Activated T-cell treated with anti-CD3 and anti-CD28 coated beads for 48 hours (primary cell): ENCODE data around the gene FFAR1.
A peak's percentile ranks its signal among the peaks of the same experiment; 100 is the strongest.
"Not testable (repeated sequence)": the region's sequence is repeated elsewhere in the genome, so short reads cannot be mapped to it uniquely, and the experiment has no call there.

Experiments used
- DNase-seq: peaks from one replicate; pipeline ENCODE4 v3.0.0-alpha.2; 2020; ENCODE audit warnings: low read depth

The FFAR1 gene

DNA sequence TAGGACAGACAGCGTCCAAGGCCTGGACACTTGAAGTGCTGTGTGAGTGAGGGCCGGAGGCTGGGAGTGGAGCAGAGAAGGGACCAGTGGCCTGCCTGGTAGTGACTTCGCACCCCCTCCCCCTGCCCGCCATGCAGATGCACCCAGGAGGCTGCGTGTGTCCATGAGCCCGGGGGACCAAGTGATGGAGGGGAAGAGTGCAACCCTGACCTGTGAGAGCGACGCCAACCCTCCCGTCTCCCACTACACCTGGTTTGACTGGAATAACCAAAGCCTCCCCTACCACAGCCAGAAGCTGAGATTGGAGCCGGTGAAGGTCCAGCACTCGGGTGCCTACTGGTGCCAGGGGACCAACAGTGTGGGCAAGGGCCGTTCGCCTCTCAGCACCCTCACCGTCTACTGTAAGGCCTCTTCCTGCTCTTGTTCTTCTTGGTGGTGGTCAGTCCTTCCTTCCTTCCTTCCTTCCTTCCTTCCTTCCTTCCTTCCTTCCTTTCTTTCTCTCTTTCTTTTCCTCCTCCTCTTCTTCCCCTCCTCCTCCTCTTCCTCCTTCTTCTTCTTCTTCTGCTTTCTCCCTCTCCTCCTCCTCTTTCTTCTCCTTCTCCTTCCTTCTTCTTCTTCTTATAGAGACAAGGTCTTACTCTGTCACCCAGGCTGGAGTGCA is 6.0 kb upstream of the FFAR1 start:
- no peak for DNase-seq

DNA sequence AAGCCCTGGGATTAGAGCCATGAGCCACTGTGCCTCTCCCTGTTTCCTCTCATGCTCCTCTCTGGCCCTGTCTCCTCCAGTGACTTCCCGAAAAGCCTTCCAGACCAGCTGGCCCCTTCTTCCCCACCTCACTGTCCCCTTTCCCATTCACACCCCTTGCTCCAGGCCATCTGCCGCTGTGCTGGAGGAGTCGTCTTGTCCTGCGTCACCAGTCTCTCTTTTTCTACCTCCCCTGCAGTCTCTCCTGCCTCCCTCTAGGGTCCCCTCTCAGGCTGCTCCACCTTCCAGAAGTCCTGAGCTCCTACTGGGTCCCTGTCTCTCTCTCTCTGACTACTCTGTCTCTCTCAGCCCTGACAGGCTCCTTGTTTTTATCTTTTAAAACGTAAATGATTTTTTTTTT is 5.3 kb upstream of the FFAR1 start:
- no peak for DNase-seq

DNA sequence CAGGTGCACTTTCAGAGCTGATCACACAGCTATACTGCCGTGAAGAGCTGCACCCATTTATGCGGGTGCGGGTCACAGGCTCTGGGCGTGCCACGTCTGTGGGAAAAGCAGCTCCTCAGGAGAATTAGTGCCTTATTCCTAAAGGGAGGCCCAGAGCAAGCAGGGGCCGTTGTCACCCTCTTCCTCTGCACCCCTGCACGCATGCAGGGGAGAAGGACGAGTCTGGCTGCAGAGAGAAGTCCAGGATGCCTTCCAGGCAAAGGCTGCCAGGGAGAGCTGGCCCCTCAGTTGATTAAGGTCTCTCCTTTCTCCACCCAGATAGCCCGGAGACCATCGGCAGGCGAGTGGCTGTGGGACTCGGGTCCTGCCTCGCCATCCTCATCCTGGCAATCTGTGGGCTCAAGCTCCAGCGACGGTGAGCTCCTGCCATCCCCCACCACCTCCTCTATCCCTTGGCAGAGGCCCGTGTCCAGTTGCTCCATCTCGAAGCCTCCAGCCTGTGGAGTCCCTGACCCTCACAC is 3.1 kb upstream of the FFAR1 start:
- no peak for DNase-seq

DNA sequence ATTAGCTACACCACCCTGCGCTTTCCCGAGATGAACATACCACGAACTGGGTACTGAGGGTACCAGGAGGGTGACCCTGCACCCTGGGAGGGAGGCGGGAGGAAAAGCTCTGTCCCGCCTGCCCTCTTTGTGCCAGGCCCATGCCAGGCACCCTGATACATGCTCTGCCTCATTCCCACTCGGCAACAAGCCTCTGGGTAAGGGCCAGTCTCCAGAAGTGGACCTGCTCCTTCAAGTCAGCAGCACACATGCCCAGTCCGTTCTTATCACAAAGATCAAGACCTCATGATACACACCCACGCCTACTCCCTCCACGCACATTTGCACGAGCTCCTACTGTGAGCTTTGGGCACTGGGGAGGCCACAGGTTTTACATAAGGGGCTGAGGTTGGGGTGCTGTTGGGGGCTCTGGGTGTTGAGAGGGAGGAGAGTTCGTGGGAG is 2.0 kb upstream of the FFAR1 start:
- DNase-seq, result no peak

DNA sequence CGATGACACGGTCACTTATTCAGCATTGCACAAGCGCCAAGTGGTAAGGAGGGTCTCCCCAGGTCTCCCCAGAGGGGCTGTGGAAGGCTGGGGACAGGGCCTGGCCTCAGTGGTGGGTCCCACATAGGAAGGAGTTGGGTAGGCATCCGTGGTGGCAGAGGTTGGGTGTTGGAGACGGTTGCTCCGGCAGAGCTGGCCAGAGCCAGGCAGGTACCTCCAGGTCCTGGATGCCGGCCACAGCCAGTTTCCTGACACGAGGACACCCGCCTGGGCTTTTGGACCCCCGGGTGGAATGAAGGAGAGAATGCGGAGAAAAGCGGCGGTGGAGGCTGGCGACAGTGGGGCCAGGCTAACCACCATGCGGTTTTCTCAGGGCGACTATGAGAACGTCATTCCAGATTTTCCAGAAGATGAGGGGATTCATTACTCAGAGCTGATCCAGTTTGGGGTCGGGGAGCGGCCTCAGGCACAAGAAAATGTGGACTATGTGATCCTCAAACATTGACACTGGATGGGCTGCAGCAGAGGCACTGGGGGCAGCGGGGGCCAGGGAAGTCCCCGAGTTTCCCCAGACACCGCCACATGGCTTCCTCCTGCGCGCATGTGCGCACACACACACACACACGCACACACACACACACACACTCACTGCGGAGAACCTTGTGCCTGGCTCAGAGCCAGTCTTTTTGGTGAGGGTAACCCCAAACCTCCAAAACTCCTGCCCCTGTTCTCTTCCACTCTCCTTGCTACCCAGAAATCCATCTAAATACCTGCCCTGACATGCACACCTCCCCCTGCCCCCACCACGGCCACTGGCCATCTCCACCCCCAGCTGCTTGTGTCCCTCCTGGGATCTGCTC is 1.3 kb upstream of the FFAR1 start:
- peak; percentile 72 for DNase-seq

DNA sequence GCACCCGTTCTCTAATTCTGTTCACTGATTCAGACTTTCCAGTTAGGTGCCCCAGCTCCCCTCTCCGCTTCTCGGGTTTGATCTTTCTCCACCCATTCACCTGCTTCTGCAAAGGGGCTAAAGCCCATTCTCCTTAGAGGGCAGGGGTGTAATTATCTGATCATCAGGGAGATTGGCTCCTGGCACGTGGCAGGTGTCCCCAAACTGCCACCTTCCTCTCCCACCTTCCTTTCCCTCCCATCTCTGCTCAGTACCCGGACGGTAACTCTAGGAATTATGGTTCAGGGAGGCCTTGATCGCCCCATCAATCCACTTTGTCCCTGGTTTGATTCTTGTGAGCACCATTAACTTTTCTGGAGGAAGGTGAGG is 212 bp downstream of the FFAR1 start:
- no peak for DNase-seq

DNA sequence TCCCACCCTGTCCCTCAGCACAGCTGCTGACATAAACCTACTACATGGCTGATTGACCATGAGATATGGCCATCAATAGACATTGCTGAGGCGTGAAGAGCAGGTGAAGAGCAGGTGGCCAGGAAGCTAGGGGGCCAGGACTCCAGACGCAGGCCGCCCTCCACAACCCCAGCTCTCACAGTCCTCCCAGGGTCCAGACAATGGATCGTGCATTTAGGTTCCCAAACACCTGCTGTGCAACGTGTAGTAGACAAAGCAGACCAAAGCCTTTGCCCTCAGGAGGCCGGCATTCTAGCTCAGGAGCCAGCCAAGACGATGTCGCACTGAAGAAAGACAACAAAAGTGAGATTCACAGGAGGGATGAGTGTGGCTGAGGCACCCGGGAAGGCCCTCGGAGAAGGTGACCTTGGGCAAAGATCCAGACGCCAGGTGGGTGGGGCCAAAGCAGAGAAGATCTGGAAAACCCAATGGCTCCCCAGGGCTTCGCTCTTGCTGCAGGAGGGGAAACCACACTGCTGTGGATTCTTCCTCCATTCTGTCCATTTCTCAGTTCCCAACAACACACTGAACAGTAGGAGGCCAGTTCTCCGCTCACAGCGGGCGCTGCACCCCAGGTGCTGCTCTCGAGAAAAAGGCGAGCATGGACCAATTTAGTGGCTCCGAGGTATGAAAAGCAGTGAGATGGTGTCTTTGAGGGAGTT is 1.4 kb downstream of the FFAR1 start:
- no peak for DNase-seq

DNA sequence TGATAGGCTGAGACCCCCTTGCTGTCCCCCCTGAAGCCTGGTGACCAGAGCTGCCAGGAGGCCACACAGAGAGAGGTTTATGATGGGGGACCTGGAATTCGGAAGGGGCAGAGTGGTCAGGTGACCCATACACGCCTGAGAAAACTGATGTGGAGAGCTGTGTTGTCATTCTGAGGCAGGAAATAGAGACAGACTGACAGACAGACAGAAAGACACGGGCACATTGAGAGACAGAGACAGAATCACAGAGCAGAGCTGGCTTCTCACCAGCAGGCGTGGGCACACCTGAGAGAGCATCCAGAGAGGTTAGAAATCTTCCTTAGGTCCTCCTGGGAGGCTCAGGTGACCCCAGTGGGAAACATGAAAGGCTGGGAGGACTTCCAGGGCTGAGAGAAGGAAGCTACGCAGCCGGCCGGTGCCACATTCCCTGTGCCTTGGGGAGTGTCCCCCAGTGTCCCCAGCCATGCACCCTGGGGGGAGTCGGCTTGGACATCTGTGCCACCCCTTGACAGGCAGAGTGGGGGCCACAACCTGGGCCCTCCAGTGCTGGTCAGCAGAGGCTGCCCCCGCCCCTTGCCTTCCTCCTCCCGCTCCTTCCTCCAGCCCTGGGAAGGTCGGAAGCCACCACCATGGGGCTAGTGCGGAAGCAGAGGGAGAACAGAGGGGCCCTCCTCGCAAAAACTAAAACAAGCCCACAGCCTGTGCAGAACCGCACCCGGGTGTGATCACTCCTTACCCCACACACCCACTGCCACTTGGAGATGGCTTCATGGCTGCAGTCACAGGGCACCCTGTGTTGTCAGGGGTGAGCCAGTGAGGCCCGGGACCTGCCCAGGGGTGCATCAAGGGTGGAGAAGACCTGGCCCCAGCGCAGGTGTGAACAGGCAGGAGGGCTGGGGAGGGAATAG is 2.2 kb downstream of the FFAR1 start:
- DNase-seq, result no peak

DNA sequence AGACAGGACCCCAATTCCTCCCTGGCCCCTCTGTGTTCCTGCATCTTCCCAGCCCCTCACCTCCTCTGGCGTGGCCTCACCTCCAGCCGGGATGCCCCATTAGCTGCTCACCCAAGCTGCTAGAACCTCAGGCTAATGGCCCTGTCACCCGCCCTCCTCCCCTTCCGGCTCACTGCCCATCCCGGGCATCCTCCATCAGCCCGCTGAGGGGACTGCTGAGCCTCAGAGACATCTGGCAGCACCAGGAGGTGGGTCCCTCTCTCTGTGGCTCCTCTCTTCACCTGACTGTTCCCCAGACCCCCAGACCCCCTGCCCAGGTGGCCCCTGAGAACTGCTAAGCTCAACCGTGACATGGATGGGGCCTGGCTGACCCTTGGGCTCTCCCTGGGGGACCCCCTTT is 2.9 kb downstream of the FFAR1 start:
- DNase-seq, result no peak

DNA sequence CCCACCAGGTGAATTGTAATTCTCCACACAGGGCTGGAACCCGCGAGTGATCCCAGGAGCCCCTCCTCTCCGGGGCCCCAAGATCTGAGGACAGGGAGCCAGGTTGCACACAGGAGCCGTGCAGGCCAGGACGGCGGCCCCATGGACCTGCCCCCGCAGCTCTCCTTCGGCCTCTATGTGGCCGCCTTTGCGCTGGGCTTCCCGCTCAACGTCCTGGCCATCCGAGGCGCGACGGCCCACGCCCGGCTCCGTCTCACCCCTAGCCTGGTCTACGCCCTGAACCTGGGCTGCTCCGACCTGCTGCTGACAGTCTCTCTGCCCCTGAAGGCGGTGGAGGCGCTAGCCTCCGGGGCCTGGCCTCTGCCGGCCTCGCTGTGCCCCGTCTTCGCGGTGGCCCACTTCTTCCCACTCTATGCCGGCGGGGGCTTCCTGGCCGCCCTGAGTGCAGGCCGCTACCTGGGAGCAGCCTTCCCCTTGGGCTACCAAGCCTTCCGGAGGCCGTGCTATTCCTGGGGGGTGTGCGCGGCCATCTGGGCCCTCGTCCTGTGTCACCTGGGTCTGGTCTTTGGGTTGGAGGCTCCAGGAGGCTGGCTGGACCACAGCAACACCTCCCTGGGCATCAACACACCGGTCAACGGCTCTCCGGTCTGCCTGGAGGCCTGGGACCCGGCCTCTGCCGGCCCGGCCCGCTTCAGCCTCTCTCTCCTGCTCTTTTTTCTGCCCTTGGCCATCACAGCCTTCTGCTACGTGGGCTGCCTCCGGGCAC is 3.9 kb downstream of the FFAR1 start:
- DNase-seq, result no peak

DNA sequence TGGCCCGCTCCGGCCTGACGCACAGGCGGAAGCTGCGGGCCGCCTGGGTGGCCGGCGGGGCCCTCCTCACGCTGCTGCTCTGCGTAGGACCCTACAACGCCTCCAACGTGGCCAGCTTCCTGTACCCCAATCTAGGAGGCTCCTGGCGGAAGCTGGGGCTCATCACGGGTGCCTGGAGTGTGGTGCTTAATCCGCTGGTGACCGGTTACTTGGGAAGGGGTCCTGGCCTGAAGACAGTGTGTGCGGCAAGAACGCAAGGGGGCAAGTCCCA is 4.4 kb downstream of the FFAR1 start:
- no peak for DNase-seq

DNA sequence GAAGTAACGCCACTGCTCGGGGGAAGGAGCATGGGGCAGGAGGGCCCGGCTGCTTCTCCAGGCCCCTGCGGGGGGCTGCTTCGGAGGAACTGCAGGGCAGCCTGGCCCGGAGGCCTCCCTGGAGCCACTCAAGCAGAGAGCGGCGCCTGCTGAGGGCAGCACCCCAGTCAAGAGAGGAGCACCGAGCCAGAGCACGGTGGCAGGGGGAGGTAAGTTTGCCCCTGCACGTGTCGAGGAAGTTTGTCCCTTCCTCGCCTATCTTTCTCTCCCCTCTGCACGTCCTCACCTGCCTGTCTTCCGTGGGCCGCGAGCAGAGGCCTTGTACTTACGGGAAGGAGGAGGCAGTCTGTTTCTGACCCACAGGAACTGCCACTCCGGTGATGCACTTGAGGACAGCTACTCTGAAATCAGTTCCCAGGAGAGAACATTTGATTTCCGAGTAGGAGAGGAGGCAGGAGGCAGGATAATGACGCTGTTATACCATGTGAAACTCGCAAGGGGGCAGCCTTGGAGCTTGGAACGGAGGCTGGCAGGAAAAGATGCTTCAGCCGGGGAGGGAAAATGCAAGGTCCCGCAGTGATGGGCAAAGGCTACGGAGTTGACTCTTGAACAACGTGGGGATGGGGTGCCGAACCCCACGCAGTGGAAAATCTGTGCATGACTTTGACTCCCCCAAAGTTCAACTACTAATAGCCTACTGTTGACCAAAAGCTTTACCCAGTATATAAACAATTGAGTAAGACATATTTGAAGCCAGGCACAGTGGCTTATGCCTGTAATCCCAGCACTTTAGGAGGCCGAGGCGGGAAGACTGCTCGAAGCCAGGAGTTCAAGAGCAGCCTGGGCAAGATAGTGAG is 5.0 kb downstream of the FFAR1 start:
- peak; percentile 66 for DNase-seq

DNA sequence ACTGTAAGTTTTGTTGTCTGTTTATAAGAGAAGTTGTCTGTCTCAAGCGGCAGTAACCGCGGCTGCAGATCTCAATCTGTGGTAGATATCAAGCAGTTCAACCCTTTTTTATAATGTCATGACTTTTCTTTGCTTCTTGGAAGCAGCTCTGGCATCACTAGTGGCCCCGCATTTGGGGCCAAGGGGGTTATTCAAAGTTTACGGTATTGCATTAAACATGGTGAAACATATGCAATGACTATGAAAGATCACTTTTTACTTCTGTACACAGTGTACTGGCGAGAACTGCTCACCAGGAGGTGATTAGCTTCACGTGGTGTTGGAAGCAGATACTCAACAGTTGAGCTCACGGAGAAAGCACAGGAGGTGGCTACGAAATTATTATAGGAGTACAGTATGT is 5.9 kb downstream of the FFAR1 start:
- no peak for DNase-seq

DNA sequence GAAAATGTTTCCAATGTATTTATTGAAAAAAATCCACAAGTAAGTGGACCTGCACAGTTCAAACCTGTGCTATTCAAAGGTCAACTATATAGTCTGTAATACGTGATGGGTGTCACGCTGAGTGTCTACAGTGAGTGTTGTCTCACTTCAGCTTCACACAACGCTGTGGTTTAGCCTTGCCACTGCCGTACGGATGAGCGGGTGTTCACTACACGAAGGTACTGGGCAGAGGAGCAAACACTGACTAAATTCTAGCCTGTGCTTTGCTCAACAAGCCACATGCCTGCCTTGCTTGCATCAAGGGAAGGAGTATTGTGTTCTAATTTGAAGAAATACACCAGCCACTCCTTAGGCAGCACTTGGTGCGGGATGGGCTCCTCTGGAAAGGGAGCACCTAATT is 7.2 kb downstream of the FFAR1 start:
- DNase-seq, result no peak

DNA sequence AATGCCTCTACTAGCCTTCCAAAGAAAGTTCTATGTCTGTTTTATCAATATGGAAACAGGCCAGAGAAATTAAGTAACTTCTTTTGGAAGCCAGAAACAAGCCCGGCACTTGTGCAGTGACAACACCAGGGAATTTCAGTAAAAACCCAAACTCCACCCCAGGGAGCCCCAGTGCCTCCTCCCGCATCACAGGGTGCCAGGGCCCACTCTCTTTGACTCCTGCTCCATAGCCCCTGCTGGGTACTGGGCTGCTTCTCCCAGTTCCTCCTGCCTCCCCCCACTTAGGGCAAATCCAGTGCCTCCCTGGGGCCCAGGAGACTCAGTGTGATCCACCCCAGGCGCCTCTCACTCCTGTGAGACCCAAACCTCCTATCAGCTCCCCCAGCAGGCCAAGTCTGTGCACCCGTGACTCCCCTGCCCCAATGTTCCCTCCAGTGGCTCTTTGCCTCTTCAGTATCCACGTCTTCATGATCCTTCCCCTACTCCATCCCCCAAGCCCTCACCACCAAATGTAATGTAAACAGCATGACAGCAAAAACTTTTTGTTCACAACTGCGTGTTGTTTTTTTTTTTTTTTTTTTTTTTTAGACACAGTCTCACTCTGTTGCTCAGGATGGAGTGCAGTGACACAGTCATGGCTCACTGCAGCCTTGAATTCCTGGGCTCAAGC is 8.2 kb downstream of the FFAR1 start:
- DNase-seq, result no peak

DNA sequence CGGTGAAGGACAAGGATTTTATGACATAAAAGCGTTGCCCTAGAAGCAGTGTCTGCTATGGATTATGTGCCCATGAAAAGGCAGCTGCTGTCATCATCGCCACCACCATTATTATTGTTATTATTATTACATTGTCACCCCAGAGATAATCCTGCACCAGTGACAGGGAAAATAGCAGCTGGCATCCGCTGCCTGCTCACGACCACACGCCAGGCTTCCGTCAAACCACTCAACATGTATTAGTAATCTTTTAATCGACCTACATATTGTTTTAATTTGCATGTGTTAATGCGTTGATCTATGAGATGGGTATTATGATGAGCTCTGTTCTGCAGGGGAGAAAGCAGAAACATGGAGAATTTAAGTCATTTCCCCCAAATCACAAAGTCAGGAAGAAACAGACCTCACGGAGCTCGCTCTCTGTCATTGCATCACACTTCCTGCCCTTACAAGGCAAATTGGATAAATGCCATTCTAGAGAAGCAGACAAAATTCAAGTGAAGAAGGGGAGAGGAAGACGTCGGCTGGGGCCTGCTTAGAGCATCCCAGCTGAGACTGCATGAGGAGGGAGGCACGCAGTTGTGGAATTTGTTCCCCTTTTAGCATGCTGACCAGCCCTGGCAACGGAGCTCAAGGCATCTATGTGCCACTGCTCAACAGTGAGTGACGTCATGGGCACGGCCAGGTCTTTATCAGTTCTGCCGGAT is 10.3 kb downstream of the FFAR1 start, which contains the start of gene FFAR3:
Gene FFAR3, plus strand, starts transcription at position 594 of the 707 bp plus-strand sequence. CDS start 431 bp downstream, outside the sequence.
- no peak for DNase-seq

DNA sequence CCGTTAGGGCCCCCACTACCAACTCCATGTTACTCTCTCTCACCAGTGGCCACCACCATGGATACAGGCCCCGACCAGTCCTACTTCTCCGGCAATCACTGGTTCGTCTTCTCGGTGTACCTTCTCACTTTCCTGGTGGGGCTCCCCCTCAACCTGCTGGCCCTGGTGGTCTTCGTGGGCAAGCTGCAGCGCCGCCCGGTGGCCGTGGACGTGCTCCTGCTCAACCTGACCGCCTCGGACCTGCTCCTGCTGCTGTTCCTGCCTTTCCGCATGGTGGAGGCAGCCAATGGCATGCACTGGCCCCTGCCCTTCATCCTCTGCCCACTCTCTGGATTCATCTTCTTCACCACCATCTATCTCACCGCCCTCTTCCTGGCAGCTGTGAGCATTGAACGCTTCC is 11.1 kb downstream of the FFAR1 start:
- DNase-seq, result not testable (repeated sequence)

DNA sequence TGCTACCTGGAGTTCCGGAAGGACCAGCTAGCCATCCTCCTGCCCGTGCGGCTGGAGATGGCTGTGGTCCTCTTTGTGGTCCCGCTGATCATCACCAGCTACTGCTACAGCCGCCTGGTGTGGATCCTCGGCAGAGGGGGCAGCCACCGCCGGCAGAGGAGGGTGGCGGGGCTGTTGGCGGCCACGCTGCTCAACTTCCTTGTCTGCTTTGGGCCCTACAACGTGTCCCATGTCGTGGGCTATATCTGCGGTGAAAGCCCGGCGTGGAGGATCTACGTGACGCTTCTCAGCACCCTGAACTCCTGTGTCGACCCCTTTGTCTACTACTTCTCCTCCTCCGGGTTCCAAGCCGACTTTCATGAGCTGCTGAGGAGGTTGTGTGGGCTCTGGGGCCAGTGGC is 11.7 kb downstream of the FFAR1 start:
- not testable (repeated sequence) for DNase-seq

DNA sequence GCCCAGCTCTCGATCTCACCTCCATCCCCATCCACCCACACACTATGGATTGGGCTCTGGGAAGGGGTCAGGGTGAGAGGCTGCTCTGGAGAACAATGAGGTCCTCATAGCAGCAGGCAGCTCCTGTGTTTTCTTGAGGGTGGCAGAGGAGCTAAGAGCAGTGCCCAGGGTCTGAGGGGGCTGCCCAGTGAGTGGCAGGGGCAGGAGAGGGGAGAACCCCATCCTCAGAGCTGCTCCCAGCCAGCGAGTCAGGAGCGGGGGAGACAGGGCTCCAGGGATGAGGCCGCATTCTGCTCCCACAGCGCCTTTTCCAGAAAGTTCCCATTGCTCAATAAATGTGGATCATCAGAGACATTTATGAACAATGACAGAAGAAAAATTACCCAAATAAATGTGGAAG is 12.4 kb downstream of the FFAR1 start:
- DNase-seq, result not testable (repeated sequence)
